Fibroblast of lung (primary cell): ENCODE measurements around the gene CENPP. TPM values are rescaled to one million over a fixed set of nuclear protein-coding genes. Genes with fewer than 3 reads are reported as not detected.
A peak's percentile ranks its signal among the peaks of the same experiment; 100 is the strongest.

Experiments used
- DNase-seq, 2 donors: peaks; one replicate each; pipeline versions ENCODE4 v3.0.0 to v3.0.0-alpha.2; 2010; ENCODE audit warnings: low read depth in 2 of 2
- H2AFZ ChIP-seq: 2 replicates; pipeline ENCODE4 v1.5.1; 2012; ENCODE audit warnings: low read length, control low read depth, inconsistent platforms
- H3K27ac ChIP-seq: 2 replicates; pipeline ENCODE4 v1.5.1; 2011; ENCODE audit warnings: low read length, control low read depth; ENCODE audit not compliant: insufficient read depth
- H3K27me3 ChIP-seq: 2 replicates; pipeline ENCODE4 v1.5.1; 2011; ENCODE audit warnings: mild to moderate bottlenecking, low read length; ENCODE audit not compliant: control insufficient read depth, insufficient read depth
- H3K36me3 ChIP-seq: 2 replicates; pipeline ENCODE4 v1.5.1; 2011; ENCODE audit warnings: low read length; ENCODE audit not compliant: control insufficient read depth, insufficient read depth
- H3K4me1 ChIP-seq: 2 replicates; pipeline ENCODE4 v1.5.1; 2011; ENCODE audit warnings: low read length; ENCODE audit not compliant: control insufficient read depth, insufficient read depth; ENCODE audit errors: extremely low read depth
- H3K4me2 ChIP-seq: 2 replicates; pipeline ENCODE4 v1.5.1; 2011; ENCODE audit warnings: low read length, control low read depth; ENCODE audit not compliant: insufficient read depth; ENCODE audit errors: extremely low read depth
- H3K4me3 ChIP-seq, 4 experiments: fragments of 200-600 bp in 1 of 4; sonication (generic) in 1 of 4; replicated peaks in 1 of 4; 2 replicates each; pipeline ENCODE4 v1.5.1; 2011 to 2016; ENCODE audit warnings: low read length in 4 of 4, low read depth in 3 of 4, mild to moderate bottlenecking in 3 of 4, control low read depth in 2 of 4, inconsistent platforms in 1 of 4, mixed read lengths in 1 of 4; ENCODE audit not compliant: insufficient read depth in 1 of 4; ENCODE audit errors: control extremely low read depth in 1 of 4
- H3K79me2 ChIP-seq: 2 replicates; pipeline ENCODE4 v1.5.1; 2012; ENCODE audit warnings: mild to moderate bottlenecking, low read length, inconsistent platforms; ENCODE audit not compliant: control insufficient read depth, insufficient read depth
- H3K9ac ChIP-seq: 2 replicates; pipeline ENCODE4 v1.5.1; 2011; ENCODE audit warnings: mild to moderate bottlenecking, low read length, control low read depth; ENCODE audit not compliant: insufficient read depth
- H3K9me3 ChIP-seq: 2 replicates; pipeline ENCODE4 v1.5.1; 2012; ENCODE audit warnings: low read depth, low read length; ENCODE audit not compliant: control insufficient read depth, insufficient read depth
- H4K20me1 ChIP-seq: 2 replicates; pipeline ENCODE4 v1.5.1; 2011; ENCODE audit warnings: low read length; ENCODE audit not compliant: control insufficient read depth, insufficient read depth; ENCODE audit errors: extremely low read depth
- EZH2 ChIP-seq: IDR thresholded peaks from 2 replicates; pipeline ENCODE4 v1.5.1; 2012; ENCODE audit warnings: low read length, control low read depth, mild to moderate bottlenecking; ENCODE audit errors: missing control alignments
- polyA plus RNA-seq, 2 donors: library from polyadenylated mRNA; depleted of rRNA in 1 of 2; stranded (reverse) in 1 of 2; unstranded in 1 of 2; fragments of >200 nt; gene quantifications; 2 replicates each; pipeline ENCODE4 v1.2.1, GENCODE V29; 2011 to 2012; ENCODE audit warnings: missing spikeins in 1 of 2
- total RNA-seq: library from RNA; depleted of rRNA; stranded (reverse); fragments of >200 nt; gene quantifications from 2 replicates; pipeline ENCODE4 v1.2.1, GENCODE V29; 2014
- TF ChIP-seq, protein P1 (sequence below), 2 donors: IDR thresholded peaks in 1 of 2; conservative IDR thresholded peaks in 1 of 2; 1 replicate in 1 of 2; 2 replicates in 1 of 2; pipeline ENCODE4 v1.5.1; 2011 to 2012; ENCODE audit warnings: low read length in 2 of 2, control low read depth in 1 of 2, inconsistent platforms in 1 of 2, low read depth in 1 of 2, mild to moderate bottlenecking in 1 of 2

The CENPP gene
- total and polyA plus RNA-seq, 2 donors (not counting 1 experiment from before 2014, with no cell fraction given), result 1.7 to 2.4 TPM

DNA sequence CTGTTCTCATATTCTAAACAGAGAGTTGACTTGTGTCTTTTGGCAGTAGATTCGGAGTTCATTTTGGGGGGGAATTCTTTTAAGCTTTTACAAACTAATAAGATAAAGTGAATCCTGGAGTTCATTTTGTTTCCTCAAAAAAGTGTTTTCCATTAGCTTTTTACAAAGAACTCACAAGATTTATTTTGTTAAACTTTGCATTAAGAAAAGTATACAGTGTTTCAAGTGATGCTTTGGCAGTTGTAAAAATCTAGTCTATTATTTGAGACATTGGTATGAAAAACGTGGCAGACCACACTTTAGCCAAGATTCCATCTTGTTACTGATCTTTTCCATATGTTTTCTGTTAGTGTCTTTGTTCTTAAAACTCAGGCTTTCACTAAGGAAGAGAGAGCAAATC, 99.7 kb downstream of the CENPP start:
- H3K9me3 ChIP-seq, result no peaks in the 10 kb centered on the region
- DNase-seq, result peak; percentile 60 to 81
- no peak overlapping the region for H3K9ac ChIP-seq
- H3K27ac ChIP-seq, result no peak overlapping the region
- H3K79me2 ChIP-seq, result no peaks in the 10 kb centered on the region
- no peak overlapping the region for H3K4me2 ChIP-seq
- no peaks in the 10 kb centered on the region for H3K36me3 ChIP-seq
- H3K4me1 ChIP-seq, result no peaks in the 10 kb centered on the region
- no peak for TF ChIP-seq EZH2
- TF ChIP-seq, protein P1, sequence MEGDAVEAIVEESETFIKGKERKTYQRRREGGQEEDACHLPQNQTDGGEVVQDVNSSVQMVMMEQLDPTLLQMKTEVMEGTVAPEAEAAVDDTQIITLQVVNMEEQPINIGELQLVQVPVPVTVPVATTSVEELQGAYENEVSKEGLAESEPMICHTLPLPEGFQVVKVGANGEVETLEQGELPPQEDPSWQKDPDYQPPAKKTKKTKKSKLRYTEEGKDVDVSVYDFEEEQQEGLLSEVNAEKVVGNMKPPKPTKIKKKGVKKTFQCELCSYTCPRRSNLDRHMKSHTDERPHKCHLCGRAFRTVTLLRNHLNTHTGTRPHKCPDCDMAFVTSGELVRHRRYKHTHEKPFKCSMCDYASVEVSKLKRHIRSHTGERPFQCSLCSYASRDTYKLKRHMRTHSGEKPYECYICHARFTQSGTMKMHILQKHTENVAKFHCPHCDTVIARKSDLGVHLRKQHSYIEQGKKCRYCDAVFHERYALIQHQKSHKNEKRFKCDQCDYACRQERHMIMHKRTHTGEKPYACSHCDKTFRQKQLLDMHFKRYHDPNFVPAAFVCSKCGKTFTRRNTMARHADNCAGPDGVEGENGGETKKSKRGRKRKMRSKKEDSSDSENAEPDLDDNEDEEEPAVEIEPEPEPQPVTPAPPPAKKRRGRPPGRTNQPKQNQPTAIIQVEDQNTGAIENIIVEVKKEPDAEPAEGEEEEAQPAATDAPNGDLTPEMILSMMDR (conservative IDR thresholded peaks at IDR 0.05 in 1 of 2, IDR thresholded peaks at IDR 0.05 in 1 of 2; ENCODE audit: low read depth in 1 of 2, low read length in 2 of 2), result no peak
- peak overlapping the region; percentile 1 for H2AFZ ChIP-seq
- H4K20me1 ChIP-seq, result no peaks in the 10 kb centered on the region
- H3K4me3 ChIP-seq, result no peak overlapping the region
- H3K27me3 ChIP-seq, result no peaks in the 10 kb centered on the region

DNA sequence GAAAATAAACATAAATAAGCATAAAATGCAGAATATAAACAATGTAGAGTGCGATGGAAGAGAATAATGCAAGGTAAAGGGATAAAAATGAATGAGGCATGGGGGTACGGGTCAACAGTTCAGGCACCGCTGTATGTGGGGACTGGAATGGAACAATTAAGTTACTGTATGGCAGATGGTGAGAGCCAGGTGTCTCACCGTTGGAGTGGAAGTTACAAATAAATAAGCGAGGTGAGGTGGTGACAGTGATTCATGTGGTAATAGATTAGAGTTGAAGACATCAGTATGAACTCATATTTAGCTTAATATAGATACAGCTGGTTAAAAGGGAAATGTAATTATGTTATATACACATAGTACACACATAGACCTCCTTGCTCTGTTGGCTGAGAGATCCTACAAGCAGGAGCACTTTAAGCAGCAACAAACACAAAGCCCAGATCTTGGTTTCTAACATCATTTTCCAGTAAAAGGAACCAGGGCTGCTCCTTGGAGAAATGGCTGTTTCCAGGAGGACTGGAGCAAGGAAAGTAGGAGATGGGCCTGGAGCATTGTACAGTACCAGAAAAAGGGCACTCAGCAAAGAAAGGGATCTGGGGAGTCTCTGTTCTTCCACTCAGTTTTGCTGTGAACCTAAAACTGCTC, 100.9 kb downstream of the CENPP start:
- Histone ChIP-seq H3K36me3 (no peaks in the 10 kb centered on the region), H3K4me1 (no peaks in the 10 kb centered on the region), H2AFZ (no peak overlapping the region), H3K9ac (no peak overlapping the region), H3K4me2 (no peak overlapping the region), H3K27ac (no peak overlapping the region), H3K79me2 (no peaks in the 10 kb centered on the region), H3K9me3 (no peaks in the 10 kb centered on the region), H3K27me3 (no peaks in the 10 kb centered on the region), H4K20me1 (no peaks in the 10 kb centered on the region), H3K4me3 (no peak overlapping the region)
- TF ChIP-seq, protein P1 (conservative IDR thresholded peaks at IDR 0.05 in 1 of 2, IDR thresholded peaks at IDR 0.05 in 1 of 2; ENCODE audit: low read depth in 1 of 2, low read length in 2 of 2), result no peak
- peak in 1 of 2 donors; percentile 9 for DNase-seq

DNA sequence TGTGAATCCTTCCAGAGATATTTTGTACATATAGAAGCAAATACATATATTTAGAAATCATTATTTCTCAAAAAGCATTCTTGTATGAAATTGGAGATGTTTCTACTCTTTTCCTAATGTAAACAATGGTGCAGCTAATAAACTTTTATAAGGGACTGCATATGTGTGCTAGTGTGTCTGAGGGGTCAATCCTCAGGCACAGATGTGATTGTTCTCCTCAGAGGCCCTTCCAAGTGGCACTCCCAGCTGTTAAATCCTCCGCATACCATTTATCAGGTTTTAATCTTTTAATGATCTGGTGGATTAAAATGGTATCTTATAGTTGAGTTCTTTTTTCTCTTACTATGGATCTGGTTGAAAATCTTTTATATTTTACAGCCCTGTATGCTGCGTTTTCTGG, 104.1 kb downstream of the CENPP start:
- H3K9ac ChIP-seq, result no peak overlapping the region
- no peaks in the 10 kb centered on the region for H3K4me1 ChIP-seq
- no peaks in the 10 kb centered on the region for H4K20me1 ChIP-seq
- no peak overlapping the region for H3K27ac ChIP-seq
- H3K4me2 ChIP-seq, result no peak overlapping the region
- no peak for TF ChIP-seq EZH2
- TF ChIP-seq, protein P1 (conservative IDR thresholded peaks at IDR 0.05 in 1 of 2, IDR thresholded peaks at IDR 0.05 in 1 of 2; ENCODE audit: low read depth in 1 of 2, low read length in 2 of 2), result no peak
- no peaks in the 10 kb centered on the region for H3K79me2 ChIP-seq
- H3K36me3 ChIP-seq, result no peaks in the 10 kb centered on the region
- H3K9me3 ChIP-seq, result no peaks in the 10 kb centered on the region
- H3K27me3 ChIP-seq, result no peaks in the 10 kb centered on the region
- DNase-seq, result no peak
- H2AFZ ChIP-seq, result no peak overlapping the region
- no peak overlapping the region for H3K4me3 ChIP-seq
